ENCODE data around the gene CENPP. TPM values are rescaled to one million over a fixed set of nuclear protein-coding genes. Genes with fewer than 3 reads are reported as not detected.

CENPP gene
- total RNA-seq, 1 donor from 2014 or later = 5.7 TPM

DNA sequence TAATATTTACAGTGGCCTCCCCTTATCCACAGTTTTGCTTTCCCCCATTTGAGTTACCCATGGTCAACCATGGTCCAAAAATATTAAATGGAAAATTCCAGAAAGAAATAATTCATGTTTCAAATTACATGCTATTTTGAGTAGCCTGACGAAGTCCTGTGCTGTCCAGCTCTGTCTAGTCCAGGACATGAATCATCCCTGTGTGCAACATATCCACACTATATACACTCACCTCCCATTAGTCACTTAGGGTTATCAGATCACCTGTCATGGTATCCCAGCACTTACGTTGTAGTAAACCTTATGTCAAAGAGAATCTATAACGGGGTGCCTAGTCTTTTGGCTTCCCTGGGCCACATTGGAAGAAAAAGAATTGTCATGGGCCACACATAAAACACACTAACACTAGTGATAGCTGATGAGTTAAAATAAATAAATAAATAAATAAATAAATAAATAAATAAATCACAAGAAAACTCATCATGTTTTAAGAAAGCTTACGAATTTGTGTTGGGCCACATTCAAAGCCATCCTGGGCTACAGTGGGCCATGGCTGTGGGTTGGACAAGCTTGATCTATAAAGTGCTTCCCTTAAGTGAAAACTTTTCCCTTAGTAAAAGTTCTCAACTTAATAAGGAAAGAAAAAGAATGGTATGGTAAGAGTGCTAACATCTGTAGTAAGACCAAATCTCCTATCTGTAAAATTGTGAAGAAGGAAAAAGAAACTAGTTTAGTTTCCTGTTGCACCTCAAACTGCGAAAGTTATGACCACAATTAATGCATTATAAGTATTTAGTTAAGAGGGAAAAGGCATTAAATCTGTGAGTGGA lies 114.4 kb downstream of the CENPP start:
- H3K27ac Mint-ChIP-seq (ENCODE audit: unreplicated experiment) = no peak overlapping the region
- TF ChIP-seq, protein P1, sequence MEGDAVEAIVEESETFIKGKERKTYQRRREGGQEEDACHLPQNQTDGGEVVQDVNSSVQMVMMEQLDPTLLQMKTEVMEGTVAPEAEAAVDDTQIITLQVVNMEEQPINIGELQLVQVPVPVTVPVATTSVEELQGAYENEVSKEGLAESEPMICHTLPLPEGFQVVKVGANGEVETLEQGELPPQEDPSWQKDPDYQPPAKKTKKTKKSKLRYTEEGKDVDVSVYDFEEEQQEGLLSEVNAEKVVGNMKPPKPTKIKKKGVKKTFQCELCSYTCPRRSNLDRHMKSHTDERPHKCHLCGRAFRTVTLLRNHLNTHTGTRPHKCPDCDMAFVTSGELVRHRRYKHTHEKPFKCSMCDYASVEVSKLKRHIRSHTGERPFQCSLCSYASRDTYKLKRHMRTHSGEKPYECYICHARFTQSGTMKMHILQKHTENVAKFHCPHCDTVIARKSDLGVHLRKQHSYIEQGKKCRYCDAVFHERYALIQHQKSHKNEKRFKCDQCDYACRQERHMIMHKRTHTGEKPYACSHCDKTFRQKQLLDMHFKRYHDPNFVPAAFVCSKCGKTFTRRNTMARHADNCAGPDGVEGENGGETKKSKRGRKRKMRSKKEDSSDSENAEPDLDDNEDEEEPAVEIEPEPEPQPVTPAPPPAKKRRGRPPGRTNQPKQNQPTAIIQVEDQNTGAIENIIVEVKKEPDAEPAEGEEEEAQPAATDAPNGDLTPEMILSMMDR (IDR thresholded peaks at IDR 0.05; ENCODE audit: partially characterized antibody, unreplicated experiment) = no peak
- H3K27me3 Mint-ChIP-seq (ENCODE audit: unreplicated experiment) = no peaks in the 10 kb centered on the region

DNA sequence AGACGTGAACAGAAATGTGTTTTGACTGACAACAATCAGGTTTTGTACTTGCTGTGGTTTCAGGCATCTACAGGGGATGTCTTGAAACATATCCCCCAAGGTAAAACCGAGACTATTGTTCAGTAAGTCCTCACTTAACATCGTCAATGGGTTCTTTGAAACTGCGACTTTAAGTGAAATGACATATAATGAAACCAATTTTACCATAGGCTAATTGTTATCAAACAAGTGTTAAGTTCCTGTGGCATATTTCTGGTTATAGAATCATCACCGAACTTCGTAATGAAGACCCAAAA lies 114.9 kb downstream of the CENPP start:
- DNase-seq = no peak
- Mint-ChIP-seq H3K9me3 (ENCODE audit: unreplicated experiment) (no peaks in the 10 kb centered on the region), H3K27ac (ENCODE audit: unreplicated experiment) (no peak overlapping the region), H3K4me1 (ENCODE audit: low read depth, unreplicated experiment) (no peaks in the 10 kb centered on the region), H3K27me3 (ENCODE audit: unreplicated experiment) (no peaks in the 10 kb centered on the region), H3K36me3 (ENCODE audit: unreplicated experiment) (no peaks in the 10 kb centered on the region), H3K4me3 (ENCODE audit: unreplicated experiment) (no peak overlapping the region)
- TF ChIP-seq, protein P1 (IDR thresholded peaks at IDR 0.05; ENCODE audit: partially characterized antibody, unreplicated experiment) = no peak

More for the DNA sequence above, 114.4 kb downstream of the CENPP start:
- Mint-ChIP-seq H3K36me3 (ENCODE audit: unreplicated experiment) (no peaks in the 10 kb centered on the region), H3K9me3 (ENCODE audit: unreplicated experiment) (no peaks in the 10 kb centered on the region), H3K4me3 (ENCODE audit: unreplicated experiment) (no peak overlapping the region), H3K4me1 (ENCODE audit: low read depth, unreplicated experiment) (no peaks in the 10 kb centered on the region)
- DNase-seq = no peak

DNA sequence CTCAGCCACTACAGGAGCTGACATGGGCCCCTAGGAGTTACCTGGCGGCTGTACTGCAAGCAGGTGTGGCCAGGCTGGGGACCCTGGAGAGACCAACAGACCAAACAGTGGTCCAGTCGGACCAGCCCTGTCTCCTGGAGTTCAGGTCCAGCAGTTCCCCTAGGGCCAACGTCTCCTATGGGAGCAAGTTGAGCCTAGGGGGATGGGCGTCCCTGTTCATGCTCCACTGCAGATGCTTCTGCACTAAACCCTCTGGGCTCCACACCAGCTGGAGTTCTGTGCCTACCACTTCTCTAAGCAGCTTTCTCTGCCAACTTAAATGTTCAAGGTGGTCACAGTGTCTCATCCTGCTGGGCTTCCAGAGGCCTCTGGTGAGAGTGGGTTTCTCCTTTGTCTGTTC lies 119.1 kb downstream of the CENPP start:
- Mint-ChIP-seq H3K36me3 (ENCODE audit: unreplicated experiment) (no peaks in the 10 kb centered on the region), H3K4me1 (ENCODE audit: low read depth, unreplicated experiment) (no peaks in the 10 kb centered on the region), H3K27ac (ENCODE audit: unreplicated experiment) (no peak overlapping the region), H3K27me3 (ENCODE audit: unreplicated experiment) (no peaks in the 10 kb centered on the region), H3K9me3 (ENCODE audit: unreplicated experiment) (no peaks in the 10 kb centered on the region), H3K4me3 (ENCODE audit: unreplicated experiment) (no peak overlapping the region)
- TF ChIP-seq, protein P1 (IDR thresholded peaks at IDR 0.05; ENCODE audit: partially characterized antibody, unreplicated experiment) = no peak
- no peak for DNase-seq

DNA sequence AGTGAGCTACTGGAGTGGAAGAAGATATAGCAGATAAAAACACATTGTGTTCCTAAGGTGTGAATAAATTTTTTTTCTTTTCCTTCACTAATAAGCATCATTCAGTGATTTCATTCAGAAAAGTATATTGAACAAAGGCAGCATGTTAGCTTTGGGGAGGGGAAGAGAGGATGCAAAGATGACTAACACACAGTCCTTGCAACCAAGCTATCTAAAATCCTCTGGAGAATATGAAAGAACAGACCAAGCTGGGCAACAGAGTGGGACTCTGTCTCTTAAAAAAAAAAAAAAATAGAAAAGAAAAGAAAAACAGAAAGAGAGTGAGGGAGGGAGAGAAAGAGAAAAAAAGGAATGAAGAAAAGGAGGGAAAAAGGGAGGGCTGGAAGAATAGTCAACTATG lies 120.8 kb downstream of the CENPP start:
- DNase-seq = no peak
- Mint-ChIP-seq H3K4me1 (ENCODE audit: low read depth, unreplicated experiment) (no peaks in the 10 kb centered on the region), H3K9me3 (ENCODE audit: unreplicated experiment) (no peaks in the 10 kb centered on the region), H3K36me3 (ENCODE audit: unreplicated experiment) (no peaks in the 10 kb centered on the region), H3K4me3 (ENCODE audit: unreplicated experiment) (no peak overlapping the region), H3K27me3 (ENCODE audit: unreplicated experiment) (no peaks in the 10 kb centered on the region), H3K27ac (ENCODE audit: unreplicated experiment) (no peak overlapping the region)
- TF ChIP-seq, protein P1 (IDR thresholded peaks at IDR 0.05; ENCODE audit: partially characterized antibody, unreplicated experiment) = no peak

DNA sequence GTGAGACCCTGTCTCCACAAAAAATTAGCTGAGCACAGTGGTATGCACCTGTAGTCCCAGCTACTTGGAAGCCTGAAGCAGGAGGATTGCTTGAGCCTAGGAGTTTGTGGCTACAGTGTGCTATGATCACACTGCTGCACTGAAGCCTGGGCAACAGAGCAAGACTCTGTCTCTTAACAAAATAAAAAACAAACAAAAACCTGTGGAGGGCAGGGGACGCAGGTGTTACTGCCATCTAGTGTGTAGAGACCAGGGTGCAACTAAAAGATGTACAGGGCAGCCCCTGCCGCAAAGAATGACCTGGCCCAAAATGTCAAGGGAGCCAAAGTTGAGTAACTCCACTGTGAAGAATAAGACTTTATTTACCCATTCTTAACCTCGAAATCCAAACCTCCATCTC lies 129.5 kb downstream of the CENPP start:
- no peak for DNase-seq

More for the DNA sequence above, 129.5 kb downstream of the CENPP start:
- H3K27me3 Mint-ChIP-seq (ENCODE audit: unreplicated experiment) = no peaks in the 10 kb centered on the region
- H3K9me3 Mint-ChIP-seq (ENCODE audit: unreplicated experiment) = no peaks in the 10 kb centered on the region
- no peak overlapping the region for H3K27ac Mint-ChIP-seq (ENCODE audit: unreplicated experiment)
- no peaks in the 10 kb centered on the region for H3K4me1 Mint-ChIP-seq (ENCODE audit: low read depth, unreplicated experiment)
- no peak overlapping the region for H3K4me3 Mint-ChIP-seq (ENCODE audit: unreplicated experiment)
- TF ChIP-seq, protein P1 (IDR thresholded peaks at IDR 0.05; ENCODE audit: partially characterized antibody, unreplicated experiment) = no peak
- no peaks in the 10 kb centered on the region for H3K36me3 Mint-ChIP-seq (ENCODE audit: unreplicated experiment)
